ENCODE results near the gene NDUFA6. TPM values are rescaled to one million over a fixed set of nuclear protein-coding genes. Genes with fewer than 3 reads are reported as not detected.

NDUFA6 gene
- total and polyA plus RNA-seq, 2 of the 13 experiments (the other 11 are each of a cell fraction or from before 2014, with no cell fraction given), result 68.5 to 87.8 TPM

- H2AFZ ChIP-seq (ENCODE audit: low read length), result no peak overlapping the region
- no TSS peak for BruUV-seq (replicated peaks)
- intact Hi-C loops (cut with micrococcal nuclease; ENCODE audit: unreplicated experiment), result no loop called here
- H4K20me1 ChIP-seq (ENCODE audit: insufficient read depth, low read length), result no peaks in the 10 kb centered on the region
- no peaks in the 10 kb centered on the region for H3K79me2 ChIP-seq (ENCODE audit: insufficient read depth, low read length)
- H3K36me3 ChIP-seq (replicated peaks in 1 of 2; ENCODE audit: control insufficient read depth in 1 of 2, insufficient read depth in 2 of 2, low read length in 2 of 2), result no peaks in the 10 kb centered on the region
- ChIA-PET POLR2A (no interaction called here), CTCF (ENCODE audit: low intra/inter-chr PET ratio, low total read pairs) (no interaction called here)
- 88% methylated on average over 10 of the region's 16 CpGs for WGBS (ENCODE audit: low lambda C conversion rate)
- FAIRE-seq (no peak), ATAC-seq (no peak), DNase-seq (ENCODE audit: low spot score) (no peak)
- no peak overlapping the region for H3K4me3 ChIP-seq (replicated peaks in 1 of 3; ENCODE audit: insufficient read depth in 1 of 3, low read depth in 2 of 3, low read length in 3 of 3)
- no peak overlapping the region for H3K27ac ChIP-seq (ENCODE audit: extremely low read length, insufficient read depth, low read length)
- H3K9ac ChIP-seq (ENCODE audit: insufficient read depth, low read depth, low read length), result no peak overlapping the region
- in situ Hi-C loops (cut with HindIII; ENCODE audit: extremely low pct_ligation_motif_present, low pct_unique_long_range_greater_than_20kb), result no loop called here
- H3K4me2 ChIP-seq (ENCODE audit: low read depth, low read length), result no peak overlapping the region
- no peaks in the 10 kb centered on the region for H3K9me3 ChIP-seq (ENCODE audit: low read length)
- peaks cover 24% of the 10 kb centered on the region for H3K4me1 ChIP-seq (ENCODE audit: insufficient read depth, low read length)
- no peaks in the 10 kb centered on the region for H3K27me3 ChIP-seq (ENCODE audit: control insufficient read depth in 1 of 2, insufficient read depth in 2 of 2, low read length in 2 of 2)
- TF ChIP-seq EHMT2 (IDR thresholded peaks at IDR 0.05; ENCODE audit: borderline replicate concordance, low read depth, low read length), result no peak
- no peak for TF ChIP-seq DBP (CRISPR knock-in tag; IDR thresholded peaks at IDR 0.05; ENCODE audit: not compliant biosample characterization)
- TF ChIP-seq ISX (CRISPR knock-in tag; conservative IDR thresholded peaks at IDR 0.05), result no peak
- TF ChIP-seq, protein P1, sequence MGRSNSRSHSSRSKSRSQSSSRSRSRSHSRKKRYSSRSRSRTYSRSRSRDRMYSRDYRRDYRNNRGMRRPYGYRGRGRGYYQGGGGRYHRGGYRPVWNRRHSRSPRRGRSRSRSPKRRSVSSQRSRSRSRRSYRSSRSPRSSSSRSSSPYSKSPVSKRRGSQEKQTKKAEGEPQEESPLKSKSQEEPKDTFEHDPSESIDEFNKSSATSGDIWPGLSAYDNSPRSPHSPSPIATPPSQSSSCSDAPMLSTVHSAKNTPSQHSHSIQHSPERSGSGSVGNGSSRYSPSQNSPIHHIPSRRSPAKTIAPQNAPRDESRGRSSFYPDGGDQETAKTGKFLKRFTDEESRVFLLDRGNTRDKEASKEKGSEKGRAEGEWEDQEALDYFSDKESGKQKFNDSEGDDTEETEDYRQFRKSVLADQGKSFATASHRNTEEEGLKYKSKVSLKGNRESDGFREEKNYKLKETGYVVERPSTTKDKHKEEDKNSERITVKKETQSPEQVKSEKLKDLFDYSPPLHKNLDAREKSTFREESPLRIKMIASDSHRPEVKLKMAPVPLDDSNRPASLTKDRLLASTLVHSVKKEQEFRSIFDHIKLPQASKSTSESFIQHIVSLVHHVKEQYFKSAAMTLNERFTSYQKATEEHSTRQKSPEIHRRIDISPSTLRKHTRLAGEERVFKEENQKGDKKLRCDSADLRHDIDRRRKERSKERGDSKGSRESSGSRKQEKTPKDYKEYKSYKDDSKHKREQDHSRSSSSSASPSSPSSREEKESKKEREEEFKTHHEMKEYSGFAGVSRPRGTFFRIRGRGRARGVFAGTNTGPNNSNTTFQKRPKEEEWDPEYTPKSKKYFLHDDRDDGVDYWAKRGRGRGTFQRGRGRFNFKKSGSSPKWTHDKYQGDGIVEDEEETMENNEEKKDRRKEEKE (IDR thresholded peaks at IDR 0.05), result no peak
- TF ChIP-seq ARID5B (CRISPR knock-in tag; IDR thresholded peaks at IDR 0.05), result no peak
- TF ChIP-seq ZBTB46 (CRISPR knock-in tag; IDR thresholded peaks at IDR 0.05; ENCODE audit: borderline replicate concordance), result no peak
- no peak for TF ChIP-seq RORA (CRISPR knock-in tag; IDR thresholded peaks at IDR 0.05)
- no peak for TF ChIP-seq ELF3 (CRISPR knock-in tag; IDR thresholded peaks at IDR 0.05)
- TF ChIP-seq EP300 (IDR thresholded peaks at IDR 0.05; ENCODE audit: low read depth in 2 of 2, low read length in 2 of 2), result no peak
- no peak for TF ChIP-seq EP300 (CRISPR knock-in tag; IDR thresholded peaks at IDR 0.05; ENCODE audit: borderline replicate concordance)
- no peak for TF ChIP-seq ZNF841 (CRISPR knock-in tag; IDR thresholded peaks at IDR 0.05; ENCODE audit: borderline replicate concordance)
- no peak for TF ChIP-seq TBP (CRISPR knock-in tag; IDR thresholded peaks at IDR 0.05)
- no peak for TF ChIP-seq EZH2 (conservative IDR thresholded peaks at IDR 0.05; ENCODE audit: low read depth, low read length)
- no peak for TF ChIP-seq DNMT3B (CRISPR knock-in tag; conservative IDR thresholded peaks at IDR 0.05)
- no peak for TF ChIP-seq ZNF616 (CRISPR knock-in tag; IDR thresholded peaks at IDR 0.05; ENCODE audit: low read depth)
These were observed 37.0 kb upstream of the NDUFA6 start for GRCh38 chr22:42127606-42128005.

Data from HepG2 (cell line).